BLaER1 (cell line): Measurements from ENCODE around the gene GPR32.
A peak's percentile ranks its signal among the peaks of the same experiment; 100 is the strongest.

ENCODE experiments used
- H3K27ac ChIP-seq: shearing (Covaris generic); formaldehyde crosslinking; 2 replicates; pipeline ENCODE4 v1.8.1; 2022
- H3K27me3 ChIP-seq: shearing (Covaris generic); formaldehyde crosslinking; 2 replicates; pipeline ENCODE4 v1.8.1; 2022
- H3K36me3 ChIP-seq: shearing (Covaris generic); formaldehyde crosslinking; 2 replicates; pipeline ENCODE4 v1.8.1; 2022
- H3K4me1 ChIP-seq: shearing (Covaris generic); formaldehyde crosslinking; 2 replicates; pipeline ENCODE4 v1.8.1; 2022
- H3K4me2 ChIP-seq: shearing (Covaris generic); formaldehyde crosslinking; 2 replicates; pipeline ENCODE4 v1.8.1; 2022
- H3K4me3 ChIP-seq: shearing (Covaris generic); formaldehyde crosslinking; 2 replicates; pipeline ENCODE4 v1.8.1; 2022
- H3K9ac ChIP-seq: shearing (Covaris generic); formaldehyde crosslinking; 2 replicates; pipeline ENCODE4 v1.8.1; 2022
- H3K9me3 ChIP-seq: shearing (Covaris generic); formaldehyde crosslinking; 2 replicates; pipeline ENCODE4 v1.8.1; 2022
- H4K20me1 ChIP-seq: shearing (Covaris generic); formaldehyde crosslinking; 2 replicates; pipeline ENCODE4 v1.8.1; 2022
- Cebpa-rat ChIP-seq: shearing (Covaris generic); IDR thresholded peaks from 2 replicates; pipeline ENCODE4 v1.8.1; 2022

GPR32 gene

DNA sequence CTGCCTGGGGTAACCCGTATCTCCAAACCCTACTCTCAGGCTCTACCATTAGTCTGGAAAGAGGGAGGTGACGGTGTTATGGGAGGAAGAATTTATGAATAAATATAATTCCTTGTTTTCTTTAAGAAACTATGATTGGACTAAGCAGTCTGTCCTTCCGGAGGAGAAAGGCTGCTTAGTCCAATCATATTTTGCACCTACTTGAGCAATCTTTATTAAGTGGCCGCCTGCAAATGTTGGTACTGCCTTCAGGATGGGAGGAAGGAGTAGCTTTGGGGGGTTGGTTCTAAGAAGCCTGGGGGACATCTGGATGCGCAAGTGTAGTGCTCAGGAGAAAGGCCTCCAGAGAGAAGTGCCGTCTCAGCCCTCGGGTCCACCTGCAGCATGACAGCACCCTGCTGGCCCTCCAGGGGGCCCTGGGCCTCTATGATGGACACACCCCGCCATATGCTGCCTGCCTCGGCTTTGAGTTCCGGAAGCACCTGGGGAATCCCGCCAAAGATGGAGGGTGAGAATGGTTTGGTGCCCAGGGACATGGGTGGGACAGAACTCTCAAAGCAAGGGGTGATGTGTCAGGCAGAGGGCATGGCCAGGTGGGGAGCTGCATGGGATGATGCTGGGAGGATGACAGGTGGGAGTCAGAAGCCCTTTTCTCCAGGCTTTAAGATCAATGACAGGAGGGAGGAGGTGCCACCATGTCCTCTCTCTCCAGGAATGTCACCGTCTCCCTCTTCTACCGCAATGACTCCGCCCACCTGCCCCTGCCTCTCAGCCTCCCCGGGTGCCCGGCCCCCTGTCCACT is 24.0 kb downstream of the GPR32 start:
- peaks cover 59% of the 10 kb centered on the region for H4K20me1 ChIP-seq
- 0 out of 2 replicates have a peak overlapping the region, but pooled peaks have one; percentile 3 for H3K9ac ChIP-seq
- peak overlapping the region; percentile 27; the same call in 1 of the 2 replicates for H3K27ac ChIP-seq
- H3K36me3 ChIP-seq: peaks cover 45% of the 10 kb centered on the region
- no peak for TF ChIP-seq Cebpa-rat
- H3K9me3 ChIP-seq: no peaks in the 10 kb centered on the region
- peaks cover 48% of the 10 kb centered on the region for H3K4me1 ChIP-seq
- H3K4me3 ChIP-seq: no peak overlapping the region
- H3K4me2 ChIP-seq: peak overlapping the region; percentile 80
- no peaks in the 10 kb centered on the region for H3K27me3 ChIP-seq

DNA sequence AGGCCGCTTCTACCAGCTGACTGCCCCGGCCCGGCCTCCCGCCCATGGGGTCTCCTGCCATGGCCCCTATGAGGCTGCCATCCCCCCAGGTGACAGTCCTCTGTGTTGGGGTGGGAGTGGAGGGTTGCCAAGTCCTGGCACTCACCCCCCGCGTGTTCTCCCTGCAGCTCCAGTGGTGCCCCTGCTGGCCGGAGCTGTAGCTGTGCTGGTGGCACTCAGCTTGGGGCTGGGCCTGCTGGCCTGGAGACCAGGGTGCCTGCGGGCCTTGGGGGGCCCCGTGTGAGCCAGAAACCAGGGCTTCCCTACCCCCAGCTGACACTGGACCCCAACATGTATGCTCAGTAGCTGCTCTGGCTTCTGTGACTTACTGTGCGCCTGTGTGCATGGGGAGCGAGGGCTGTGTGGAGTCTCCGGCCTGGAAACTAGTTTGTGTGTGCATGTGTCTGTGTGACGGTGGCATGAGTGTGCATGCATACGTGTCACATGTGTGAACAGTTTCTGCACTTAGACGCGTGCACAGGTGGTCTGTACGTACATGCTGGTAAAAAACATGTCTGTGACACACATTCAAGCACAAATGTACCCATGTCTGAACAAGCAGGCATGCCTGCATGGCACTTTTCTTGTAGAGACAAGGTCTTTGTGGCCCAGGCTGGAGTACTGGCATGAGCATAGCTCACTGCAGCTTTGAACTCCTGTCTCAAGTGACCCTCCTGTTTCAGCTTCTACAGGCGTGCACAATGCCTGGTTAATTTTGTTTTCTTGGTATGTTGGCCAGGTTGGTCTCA is 24.8 kb downstream of the GPR32 start:
- no peaks in the 10 kb centered on the region for H3K9me3 ChIP-seq

DNA sequence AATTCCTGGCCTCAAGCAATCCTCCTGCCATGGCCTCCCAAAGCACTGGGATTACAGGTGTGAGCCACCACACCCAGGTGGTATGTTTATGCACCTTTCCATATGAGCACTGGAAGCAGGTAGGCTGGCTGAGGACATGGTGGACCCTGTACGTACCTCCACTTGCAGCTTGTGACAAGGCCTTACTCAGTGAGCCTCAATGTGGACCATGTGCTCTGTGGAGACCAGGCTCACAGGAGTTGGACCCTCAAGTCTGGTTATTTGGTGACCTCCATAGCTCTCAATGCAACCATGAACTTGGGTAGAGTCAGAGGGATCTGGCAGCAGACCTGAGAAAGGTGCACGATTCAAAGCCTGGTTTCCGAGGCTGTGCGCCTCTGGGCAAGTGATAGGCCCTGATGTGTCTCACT is 25.4 kb downstream of the GPR32 start:
- Histone ChIP-seq H3K4me2 (no peak overlapping the region), H3K4me3 (no peak overlapping the region), H3K4me1 (peaks cover 53% of the 10 kb centered on the region), H3K27ac (no peak overlapping the region), H3K36me3 (peaks cover 59% of the 10 kb centered on the region), H4K20me1 (peaks cover 73% of the 10 kb centered on the region), H3K9ac (no peak overlapping the region), H3K9me3 (no peaks in the 10 kb centered on the region), H3K27me3 (no peaks in the 10 kb centered on the region)
- no peak for TF ChIP-seq Cebpa-rat

More for the DNA sequence above, 24.8 kb downstream of the GPR32 start:
- Histone ChIP-seq H3K27ac (peak overlapping the region; percentile 27; the same call in 1 of the 2 replicates), H3K36me3 (peaks cover 53% of the 10 kb centered on the region), H3K27me3 (no peaks in the 10 kb centered on the region), H3K4me2 (peak overlapping the region; percentile 80), H3K9ac (no peak overlapping the region), H3K4me3 (no peak overlapping the region), H4K20me1 (peaks cover 67% of the 10 kb centered on the region), H3K4me1 (peaks cover 48% of the 10 kb centered on the region)
- TF ChIP-seq Cebpa-rat: no peak

DNA sequence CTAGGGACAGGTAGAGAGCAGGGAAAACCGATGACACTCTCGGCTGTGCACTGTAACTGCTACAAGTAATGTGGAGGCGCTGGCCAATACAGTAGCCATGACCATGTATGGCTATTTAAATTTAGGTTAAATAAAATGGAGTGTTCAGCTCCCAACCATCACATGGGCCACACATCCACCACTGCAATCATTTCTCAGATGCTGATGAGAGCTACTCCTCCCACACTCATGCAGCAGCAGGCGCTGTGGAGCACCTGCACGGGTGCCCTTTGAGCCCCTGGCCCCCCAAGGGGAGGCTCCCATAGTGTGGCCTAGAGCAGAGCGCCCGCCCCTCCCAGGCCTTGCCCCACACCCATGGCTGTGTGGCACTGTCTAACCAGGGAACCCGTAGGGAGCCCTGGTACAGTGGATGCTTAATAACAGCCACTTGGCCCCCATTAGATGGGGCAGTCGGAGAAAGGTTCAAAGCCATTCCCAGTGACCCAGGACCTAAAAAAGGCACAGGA is 25.9 kb downstream of the GPR32 start:
- peaks cover 58% of the 10 kb centered on the region for H3K4me1 ChIP-seq
- no peak overlapping the region for H3K4me3 ChIP-seq
- TF ChIP-seq Cebpa-rat: no peak
- no peaks in the 10 kb centered on the region for H3K9me3 ChIP-seq
- H3K4me2 ChIP-seq: no peak overlapping the region
- no peak overlapping the region for H3K27ac ChIP-seq
- peaks cover 78% of the 10 kb centered on the region for H4K20me1 ChIP-seq
- H3K27me3 ChIP-seq: no peaks in the 10 kb centered on the region
- no peak overlapping the region for H3K9ac ChIP-seq
- peaks cover 64% of the 10 kb centered on the region for H3K36me3 ChIP-seq

DNA sequence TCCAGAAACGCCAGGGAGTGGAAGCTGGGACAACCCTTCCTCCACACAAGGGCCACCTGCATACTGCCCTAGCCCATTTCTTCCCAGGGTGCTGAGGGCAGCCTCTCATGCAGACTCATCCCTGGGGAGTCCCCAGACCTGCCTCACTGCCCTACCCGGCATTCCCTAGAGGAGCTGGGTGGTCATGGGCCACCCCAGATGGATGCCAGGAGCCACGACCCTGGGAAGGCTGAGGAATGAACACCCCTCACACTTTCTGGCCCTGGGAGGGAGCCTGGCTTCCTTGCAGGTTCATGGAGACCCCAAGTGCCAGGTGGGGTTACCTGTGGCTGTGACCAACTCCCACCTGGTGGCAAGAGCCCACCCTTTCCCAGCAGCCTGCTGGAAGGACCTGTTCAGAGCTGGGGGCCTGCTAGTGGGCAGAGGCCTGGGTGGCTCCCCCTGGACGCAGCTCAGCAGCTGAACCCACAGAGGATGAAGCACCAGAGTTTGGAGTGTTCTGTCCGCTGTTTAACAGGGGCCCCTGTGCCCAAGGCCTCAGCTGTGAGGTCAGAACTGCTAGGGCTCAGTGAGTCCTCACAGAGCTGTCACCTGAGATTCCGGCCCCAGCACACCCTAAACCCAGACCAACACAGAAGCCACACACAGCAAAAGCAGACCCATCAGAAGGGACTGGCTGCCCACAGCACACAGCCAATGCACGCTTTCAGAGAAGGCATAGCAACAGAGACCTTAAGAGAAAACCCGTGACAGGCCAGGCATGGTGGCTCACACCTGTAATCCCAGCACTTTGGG is 26.6 kb downstream of the GPR32 start:
- H3K9ac ChIP-seq: no peak overlapping the region
- H4K20me1 ChIP-seq: peaks cover 84% of the 10 kb centered on the region
- H3K4me3 ChIP-seq: no peak overlapping the region
- H3K4me2 ChIP-seq: peak overlapping the region; percentile 17
- no peak for TF ChIP-seq Cebpa-rat
- H3K4me1 ChIP-seq: peaks cover 65% of the 10 kb centered on the region
- no peaks in the 10 kb centered on the region for H3K27me3 ChIP-seq
- H3K9me3 ChIP-seq: no peaks in the 10 kb centered on the region
- peaks cover 71% of the 10 kb centered on the region for H3K36me3 ChIP-seq
- no peak overlapping the region for H3K27ac ChIP-seq

DNA sequence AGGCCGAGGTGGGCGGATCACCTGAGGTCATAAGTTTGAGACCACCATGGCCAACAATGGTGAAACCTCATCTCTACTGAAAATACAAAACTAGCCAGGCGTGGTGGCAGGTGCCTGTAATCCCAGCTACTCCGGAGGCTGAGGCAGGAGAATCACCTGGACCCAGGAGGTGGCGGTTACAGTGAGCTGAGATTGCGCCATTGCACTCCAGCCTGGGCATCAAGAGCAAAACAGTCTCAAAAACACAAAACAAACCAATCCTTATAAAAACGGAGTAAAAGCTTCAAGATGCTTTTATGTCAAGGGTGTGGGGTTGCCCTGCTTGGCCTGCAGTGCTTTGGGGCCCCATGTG is 27.1 kb downstream of the GPR32 start:
- H3K4me2 ChIP-seq: no peak overlapping the region; the same call in 1 of the 2 replicates
- no peak for TF ChIP-seq Cebpa-rat
- peaks cover 76% of the 10 kb centered on the region for H3K36me3 ChIP-seq
- no peaks in the 10 kb centered on the region for H3K9me3 ChIP-seq
- H3K27me3 ChIP-seq: no peaks in the 10 kb centered on the region
- peaks cover 90% of the 10 kb centered on the region for H4K20me1 ChIP-seq
- peaks cover 70% of the 10 kb centered on the region for H3K4me1 ChIP-seq
- H3K4me3 ChIP-seq: no peak overlapping the region
- no peak overlapping the region for H3K27ac ChIP-seq
- H3K9ac ChIP-seq: no peak overlapping the region

DNA sequence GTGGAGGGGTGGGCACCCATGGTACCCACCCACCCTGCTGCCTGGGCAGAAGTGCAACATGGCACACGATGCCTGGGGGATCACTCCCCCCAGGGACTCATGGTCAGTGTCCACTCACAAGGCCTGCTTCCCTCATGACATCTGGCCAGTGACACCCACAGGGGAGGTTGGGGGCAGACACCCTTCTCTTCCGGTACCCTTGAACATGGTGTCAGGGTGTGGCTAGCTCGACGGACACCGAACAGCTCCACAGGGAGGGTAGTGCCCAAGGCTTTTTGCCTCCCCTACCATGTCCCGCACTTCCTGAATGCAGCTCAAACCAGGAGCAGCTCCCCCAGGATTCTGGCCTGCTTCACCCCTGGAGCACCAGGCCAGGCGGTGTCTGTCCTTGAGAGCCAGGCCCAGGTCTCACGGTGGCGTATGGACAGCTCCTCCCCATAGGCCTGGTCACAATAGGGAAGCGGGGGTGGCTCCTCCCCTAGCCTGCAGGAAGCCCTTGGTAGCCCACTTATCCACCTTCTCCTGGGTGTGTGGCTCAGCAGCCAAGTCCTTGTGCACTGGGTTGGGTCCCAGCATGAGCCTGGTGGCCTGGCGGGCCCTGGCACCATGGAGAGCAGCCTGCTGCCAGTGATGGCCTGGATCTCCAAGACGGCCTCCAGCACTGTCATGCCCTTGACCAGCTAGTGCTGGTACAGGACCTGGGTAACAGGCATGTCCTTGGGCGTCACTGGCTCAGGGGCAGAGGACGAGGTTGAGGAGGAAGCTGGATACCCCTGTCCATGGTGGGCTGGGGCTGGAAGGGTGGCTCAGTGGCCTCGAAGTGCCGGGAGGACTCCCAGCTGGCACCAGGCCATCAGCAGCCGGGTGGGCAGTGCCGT is 27.8 kb downstream of the GPR32 start:
- Histone ChIP-seq H3K4me2 (no peak overlapping the region), H3K9me3 (no peaks in the 10 kb centered on the region), H3K9ac (no peak overlapping the region), H3K4me3 (no peak overlapping the region), H3K27me3 (no peaks in the 10 kb centered on the region), H3K36me3 (peaks cover 82% of the 10 kb centered on the region), H3K4me1 (peaks cover 77% of the 10 kb centered on the region), H3K27ac (no peak overlapping the region), H4K20me1 (peaks cover 96% of the 10 kb centered on the region)
- TF ChIP-seq Cebpa-rat: no peak

DNA sequence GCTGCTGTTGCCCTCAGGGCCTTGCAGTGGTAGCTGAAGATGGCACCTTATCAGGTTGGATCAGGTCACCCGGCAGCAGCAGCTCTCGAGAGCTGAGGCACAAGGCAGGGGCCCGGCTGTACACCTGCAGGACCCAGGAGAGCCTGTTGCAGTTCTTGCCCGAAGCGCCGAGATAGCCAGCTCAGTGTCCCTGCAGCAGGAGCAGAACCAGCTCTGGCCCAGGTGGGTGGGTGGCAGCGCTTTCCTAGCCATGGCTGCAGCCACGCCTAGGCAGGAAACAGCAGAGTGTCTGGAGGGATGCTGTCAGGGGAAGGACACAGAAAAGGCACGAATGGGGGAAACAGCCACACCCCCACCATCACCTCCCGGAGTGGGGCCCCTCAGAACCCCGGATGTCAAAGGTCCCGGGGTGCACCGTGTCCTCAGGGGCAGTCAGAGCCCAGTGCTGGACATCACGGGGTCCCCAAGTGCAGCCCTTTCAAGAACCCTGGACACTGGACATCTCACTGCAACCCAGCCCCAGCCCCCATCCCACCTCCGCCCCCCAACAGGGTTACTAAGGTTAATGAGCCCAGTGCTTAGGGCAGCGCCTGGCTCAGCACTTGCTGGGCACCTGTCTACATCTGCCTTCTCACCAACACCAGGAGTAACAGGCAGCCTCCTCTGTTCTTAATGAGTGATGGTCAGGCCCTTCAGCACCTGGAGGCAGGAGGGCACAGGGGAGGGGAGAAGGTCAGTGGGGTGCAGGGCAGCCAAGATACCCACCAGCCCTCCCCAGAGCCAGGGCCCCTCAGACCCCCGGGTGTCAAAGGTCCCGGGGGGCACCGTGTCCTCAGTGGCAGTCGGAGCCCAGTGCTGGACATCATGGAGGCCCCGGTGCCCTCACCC is 28.6 kb downstream of the GPR32 start:
- Histone ChIP-seq H3K27me3 (no peaks in the 10 kb centered on the region), H3K27ac (no peak overlapping the region), H3K4me2 (no peak overlapping the region), H4K20me1 (peaks cover 100% of the 10 kb centered on the region), H3K9me3 (no peaks in the 10 kb centered on the region), H3K9ac (0 out of 2 replicates have a peak overlapping the region, but pooled peaks have one; percentile 53), H3K36me3 (peaks cover 82% of the 10 kb centered on the region), H3K4me1 (peaks cover 76% of the 10 kb centered on the region), H3K4me3 (no peak overlapping the region)
- no peak for TF ChIP-seq Cebpa-rat
